M059J (cell line): ENCODE measurements around the gene FLNA. TPM values are rescaled to one million over a fixed set of nuclear protein-coding genes. Genes with fewer than 3 reads are reported as not detected.
"Not testable (repeated sequence)": the region's sequence is repeated elsewhere in the genome, so short reads cannot be mapped to it uniquely, and the experiment has no call there.

ENCODE experiments used
- DNase-seq: peaks from one replicate; pipeline ENCODE4 v3.0.0-alpha.2; 2012; ENCODE audit warnings: low read depth
- total RNA-seq: library from RNA; depleted of rRNA; stranded (reverse); fragments of >200 nt; shearing (Covaris generic); gene quantifications from 2 replicates; pipeline ENCODE4 v1.2.3, GENCODE V29; 2014; rRNA removed

FLNA gene
- total RNA-seq, 1 experiment from 2014 or later, result 2,383 TPM

- DNase-seq, result no peak
Measured at GRCh38 chrX:154309041-154309775, 65.2 kb downstream of the FLNA start.

GRCh38 chrX:154308108-154308946 lies 66.1 kb downstream of the FLNA start:
- DNase-seq, result peak; percentile 58

DNA sequence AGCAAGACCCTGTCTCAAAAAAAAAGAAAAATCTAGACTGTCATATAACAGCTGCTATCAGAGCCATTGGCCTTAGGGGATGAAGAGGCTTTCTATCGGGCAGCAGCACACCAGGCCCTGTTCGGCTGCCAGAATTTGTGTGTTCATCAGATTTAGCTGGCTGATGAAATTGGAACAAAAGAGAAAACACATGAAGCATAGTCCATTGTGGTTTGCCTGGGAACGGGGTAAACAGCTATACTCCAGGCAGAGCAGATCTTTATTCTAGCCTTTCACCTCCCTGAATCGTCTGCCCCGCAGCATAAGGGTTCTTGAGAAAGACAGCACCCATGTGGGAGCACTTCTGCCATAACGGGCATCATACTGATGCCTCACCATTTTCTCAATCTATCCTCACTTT lies 67.2 kb downstream of the FLNA start:
- no peak for DNase-seq

- DNase-seq, result no peak
Measured at GRCh38 chrX:154305541-154306205, 68.8 kb downstream of the FLNA start.

- DNase-seq, result peak; percentile 25
Measured at GRCh38 chrX:154304846-154305245, 69.6 kb downstream of the FLNA start.

DNA sequence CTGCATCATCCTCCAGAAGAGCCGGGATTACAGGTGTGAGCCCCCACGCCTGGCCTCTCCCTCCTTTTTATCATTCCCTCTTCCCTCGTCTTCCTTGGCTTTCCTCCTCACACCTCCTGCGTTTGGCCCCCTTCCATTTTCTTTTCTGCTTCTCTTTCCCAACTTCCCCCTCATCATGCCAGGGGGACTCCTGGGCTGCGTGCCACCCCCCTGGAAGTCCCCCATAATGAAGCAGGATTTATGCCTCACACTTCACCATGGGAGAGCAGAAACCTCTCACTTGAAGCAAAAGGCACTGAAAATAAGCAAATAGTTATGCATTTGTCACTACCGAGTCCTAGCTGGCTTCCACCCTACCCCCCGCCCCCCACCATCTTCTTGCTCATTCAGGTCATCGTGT lies 71.0 kb downstream of the FLNA start:
- no peak for DNase-seq

DNA sequence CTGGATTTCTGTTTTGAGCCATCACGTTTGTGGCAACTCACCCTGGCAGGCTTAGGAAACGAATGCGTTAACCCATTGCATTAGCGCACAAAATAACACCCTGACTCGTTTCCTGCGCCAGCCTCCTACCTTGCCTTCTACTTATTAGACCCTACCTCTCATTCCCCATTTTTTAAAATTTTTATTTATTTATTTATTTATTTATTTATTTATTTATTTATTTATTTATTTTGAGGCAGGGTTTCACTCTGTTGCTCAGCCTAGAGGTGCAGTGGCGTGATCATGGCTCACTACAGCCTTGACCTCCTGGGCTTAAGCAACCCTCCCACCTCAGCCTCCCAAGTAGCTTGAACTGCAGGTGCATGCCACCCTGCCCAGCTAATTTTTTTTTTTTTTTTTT lies 71.4 kb downstream of the FLNA start:
- DNase-seq, result not testable (repeated sequence)

- no peak for DNase-seq
Measured at GRCh38 chrX:154300816-154301215, 73.6 kb downstream of the FLNA start.

Other genes starting within 250 kb of the FLNA start
- not detected in 2 replicates for gene OPN1LW, start 230.4 kb downstream of the FLNA start, total RNA-seq
- not detected in 2 replicates for gene OPN1MW, start 192.0 kb downstream of the FLNA start, total RNA-seq
- gene OPN1MW2, start 154.9 kb downstream of the FLNA start, total RNA-seq, result not detected in 2 replicates
- not detected in 2 replicates for gene OPN1MW3, start 117.1 kb downstream of the FLNA start, total RNA-seq
- gene TEX28, start 79.5 kb downstream of the FLNA start, total RNA-seq, result not detected in 2 replicates
- gene TKTL1, start 78.8 kb downstream of the FLNA start, total RNA-seq, result 0.22 TPM in 1 of 2 replicates, not detected in the other
- 101 and 105 TPM in 2 replicates for gene EMD, start 4.7 kb upstream of the FLNA start, total RNA-seq
- 3,989 and 5,487 TPM in 2 replicates for gene RPL10, start 23.7 kb upstream of the FLNA start, total RNA-seq
- gene DNASE1L1, start 34.6 kb upstream of the FLNA start, total RNA-seq, result 49.1 and 65.3 TPM in 2 replicates
- 24.9 and 32.1 TPM in 2 replicates for gene TAFAZZIN, start 36.9 kb upstream of the FLNA start, total RNA-seq
- gene ATP6AP1, start 54.0 kb upstream of the FLNA start, total RNA-seq, result 123 and 144 TPM in 2 replicates
- 210 and 222 TPM in 2 replicates for gene GDI1, start 62.5 kb upstream of the FLNA start, total RNA-seq
- 99.6 and 139 TPM in 2 replicates for gene FAM50A, start 69.5 kb upstream of the FLNA start, total RNA-seq
- gene PLXNA3, start 83.6 kb upstream of the FLNA start, total RNA-seq, result 4.3 and 8.9 TPM in 2 replicates
- 102 and 104 TPM in 2 replicates for gene LAGE3, start 104.6 kb upstream of the FLNA start, total RNA-seq
- gene UBL4A, start 112.0 kb upstream of the FLNA start, total RNA-seq, result 74.0 and 101 TPM in 2 replicates
- gene SLC10A3, start 116.0 kb upstream of the FLNA start, total RNA-seq, result 65.4 and 80.7 TPM in 2 replicates
- gene FAM3A, start 141.6 kb upstream of the FLNA start, total RNA-seq, result 53.2 and 72.8 TPM in 2 replicates
- gene G6PD, start 172.2 kb upstream of the FLNA start, total RNA-seq, result 157 and 205 TPM in 2 replicates
- 52.4 and 70.5 TPM in 2 replicates for gene IKBKG, start 173.0 kb upstream of the FLNA start, total RNA-seq
- gene CTAG1A, start 210.5 kb upstream of the FLNA start, total RNA-seq, result not detected in 2 replicates
- not detected in 2 replicates for gene CTAG1B, start 244.6 kb upstream of the FLNA start, total RNA-seq